ENCODE measurements around the gene RNU11. TPM values are rescaled to one million over a fixed set of nuclear protein-coding genes. Genes with fewer than 3 reads are reported as not detected.

RNU11 gene
- total RNA-seq, 1 experiment from 2014 or later = not detected

DNA sequence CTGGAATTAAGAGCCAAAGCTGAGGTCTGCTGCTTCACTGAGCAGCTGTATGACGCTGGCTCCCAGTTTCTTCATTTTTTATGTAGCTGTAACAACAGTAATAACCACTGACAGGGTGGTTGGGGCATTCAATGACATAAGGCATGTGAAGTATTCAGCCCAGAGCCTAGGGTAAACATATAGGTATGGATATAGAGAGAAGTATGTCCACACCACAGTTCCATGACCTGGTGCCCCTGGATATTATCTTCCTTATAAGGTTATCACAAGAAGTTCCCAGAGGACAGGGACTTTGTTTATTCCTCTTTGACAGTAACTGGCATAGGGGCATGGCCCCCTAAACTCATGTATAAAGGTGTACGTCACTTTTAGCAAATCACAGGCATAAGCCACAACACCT, 41.6 kb upstream of the RNU11 start:
- DNase-seq = no peak
- Histone ChIP-seq H3K27me3 (ENCODE audit: insufficient read depth, low read length) (no peaks in the 10 kb centered on the region), H3K4me1 (ENCODE audit: insufficient read depth, low read length) (no peaks in the 10 kb centered on the region), H3K79me1 (ENCODE audit: insufficient read depth, low read depth, low read length, poor library complexity, severe bottlenecking) (no peaks in the 10 kb centered on the region), H2AFZ (ENCODE audit: low read length) (no peak overlapping the region), H2BK5ac (ENCODE audit: insufficient read length, low read length) (no peak overlapping the region), H3K27ac (ENCODE audit: insufficient read length, low read depth, low read length) (no peak overlapping the region), H2BK20ac (ENCODE audit: low read depth, low read length, poor library complexity, severe bottlenecking) (no peak overlapping the region), H3K79me2 (ENCODE audit: insufficient read depth, low read length) (no peaks in the 10 kb centered on the region), H4K8ac (replicated peaks; ENCODE audit: insufficient read length, low read depth, low read length) (no peak overlapping the region), H3T11ph (ENCODE audit: low read length) (no peak overlapping the region), H3K4ac (ENCODE audit: low read depth, low read length) (no peak overlapping the region), H2BK12ac (ENCODE audit: insufficient read length, low read depth, low read length) (no peak overlapping the region), H4K91ac (ENCODE audit: insufficient read length, low read depth, low read length) (no peak overlapping the region), H3K56ac (ENCODE audit: insufficient read length, low read depth, low read length) (no peak overlapping the region), H4K20me1 (ENCODE audit: control insufficient read depth, insufficient read depth, insufficient read length) (no peaks in the 10 kb centered on the region), H3K14ac (ENCODE audit: insufficient read depth, low read length) (no peak overlapping the region), H3K23me2 (ENCODE audit: insufficient read length, low read depth, low read length, poor library complexity, severe bottlenecking) (no peaks in the 10 kb centered on the region), H3K18ac (ENCODE audit: insufficient read length, low read depth, low read length) (no peak overlapping the region), H2AK5ac (ENCODE audit: insufficient read length, low read length) (no peak overlapping the region), H3K9ac (ENCODE audit: extremely low read depth, insufficient read length, low read length) (no peak overlapping the region), H2BK120ac (ENCODE audit: low read depth, low read length, poor library complexity, severe bottlenecking) (no peak overlapping the region), H4K5ac (ENCODE audit: insufficient read length, low read depth, low read length) (no peak overlapping the region), H3K23ac (ENCODE audit: insufficient read length, low read depth, low read length) (no peak overlapping the region), H3K4me2 (ENCODE audit: insufficient read depth, insufficient read length, low read length) (no peak overlapping the region), H2BK15ac (ENCODE audit: low read depth, low read length) (no peak overlapping the region), H3K9me3 (ENCODE audit: control insufficient read depth, low read depth, low read length) (no peaks in the 10 kb centered on the region)
- Mint-ChIP-seq H3K27ac (no peak overlapping the region), H3K27me3 (ENCODE audit: low read depth) (no peaks in the 10 kb centered on the region), H3K9me3 (no peaks in the 10 kb centered on the region), H3K36me3 (ENCODE audit: insufficient read depth in 1 of 3, low read depth in 3 of 3) (peaks cover 10 to 34% (median 23%) of the 10 kb centered on the region in 3 experiments), H3K4me1 (peaks cover 0 to 5% of the 10 kb centered on the region in 2 experiments; a peak in 1 of 4 replicates), H3K4me3 (no peak overlapping the region)
- WGBS (ENCODE audit: extremely low coverage, insufficient read length, low lambda C conversion rate) = no CpG with 5 or more reads among the region's 2 CpGs
- TF ChIP-seq, protein P1, sequence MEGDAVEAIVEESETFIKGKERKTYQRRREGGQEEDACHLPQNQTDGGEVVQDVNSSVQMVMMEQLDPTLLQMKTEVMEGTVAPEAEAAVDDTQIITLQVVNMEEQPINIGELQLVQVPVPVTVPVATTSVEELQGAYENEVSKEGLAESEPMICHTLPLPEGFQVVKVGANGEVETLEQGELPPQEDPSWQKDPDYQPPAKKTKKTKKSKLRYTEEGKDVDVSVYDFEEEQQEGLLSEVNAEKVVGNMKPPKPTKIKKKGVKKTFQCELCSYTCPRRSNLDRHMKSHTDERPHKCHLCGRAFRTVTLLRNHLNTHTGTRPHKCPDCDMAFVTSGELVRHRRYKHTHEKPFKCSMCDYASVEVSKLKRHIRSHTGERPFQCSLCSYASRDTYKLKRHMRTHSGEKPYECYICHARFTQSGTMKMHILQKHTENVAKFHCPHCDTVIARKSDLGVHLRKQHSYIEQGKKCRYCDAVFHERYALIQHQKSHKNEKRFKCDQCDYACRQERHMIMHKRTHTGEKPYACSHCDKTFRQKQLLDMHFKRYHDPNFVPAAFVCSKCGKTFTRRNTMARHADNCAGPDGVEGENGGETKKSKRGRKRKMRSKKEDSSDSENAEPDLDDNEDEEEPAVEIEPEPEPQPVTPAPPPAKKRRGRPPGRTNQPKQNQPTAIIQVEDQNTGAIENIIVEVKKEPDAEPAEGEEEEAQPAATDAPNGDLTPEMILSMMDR (conservative IDR thresholded peaks at IDR 0.05) = no peak

All from H9 (cell line).